H9 (cell line): ENCODE results near the gene PARVB. TPM values are rescaled to one million over a fixed set of nuclear protein-coding genes. Genes with fewer than 3 reads are reported as not detected.

ENCODE experiments used
- DNase-seq: peaks from one replicate; pipeline ENCODE4 v3.0.0-alpha.2; 2017
- H2AFZ ChIP-seq: one replicate; pipeline ENCODE4 v1.6.1; 2013; ENCODE audit warnings: mild to moderate bottlenecking, low read length, control low read depth, moderate library complexity
- H2AK5ac ChIP-seq: 2 replicates; pipeline ENCODE4 v1.6.1; 2013; ENCODE audit warnings: low read length, control low read depth, mixed read lengths; ENCODE audit not compliant: insufficient read length
- H2BK120ac ChIP-seq: one replicate; pipeline ENCODE4 v1.6.1; 2013; ENCODE audit warnings: low read depth, mild to moderate bottlenecking, low read length, control low read depth, inconsistent platforms; ENCODE audit not compliant: poor library complexity, severe bottlenecking
- H2BK12ac ChIP-seq: 2 replicates; pipeline ENCODE4 v1.6.1; 2013; ENCODE audit warnings: low read length, control low read depth, mixed read lengths, low read depth; ENCODE audit not compliant: insufficient read length
- H2BK15ac ChIP-seq: 2 replicates; pipeline ENCODE4 v1.6.1; 2013; ENCODE audit warnings: low read depth, low read length, control low read depth
- H2BK20ac ChIP-seq: one replicate; pipeline ENCODE4 v1.6.1; 2013; ENCODE audit warnings: low read depth, mild to moderate bottlenecking, low read length, control low read depth, inconsistent platforms; ENCODE audit not compliant: poor library complexity, severe bottlenecking
- H2BK5ac ChIP-seq: 2 replicates; pipeline ENCODE4 v1.6.1; 2013; ENCODE audit warnings: low read length, control low read depth, mixed read lengths; ENCODE audit not compliant: insufficient read length
- H3K14ac ChIP-seq: 2 replicates; pipeline ENCODE4 v1.6.1; 2013; ENCODE audit warnings: low read length, control low read depth; ENCODE audit not compliant: insufficient read depth
- H3K18ac ChIP-seq: 2 replicates; pipeline ENCODE4 v1.6.1; 2013; ENCODE audit warnings: low read depth, mild to moderate bottlenecking, mixed read lengths, low read length, control low read depth; ENCODE audit not compliant: insufficient read length
- H3K23ac ChIP-seq: 2 replicates; pipeline ENCODE4 v1.6.1; 2013; ENCODE audit warnings: low read length, control low read depth, mixed read lengths, low read depth; ENCODE audit not compliant: insufficient read length
- H3K23me2 ChIP-seq: 2 replicates; pipeline ENCODE4 v1.6.1; 2013; ENCODE audit warnings: low read depth, mild to moderate bottlenecking, mixed read lengths, low read length, control low read depth; ENCODE audit not compliant: insufficient read length, poor library complexity, severe bottlenecking
- H3K27ac ChIP-seq: 2 replicates; pipeline ENCODE4 v1.5.1; 2013; ENCODE audit warnings: low read length, control low read depth, mixed read lengths, low read depth; ENCODE audit not compliant: insufficient read length
- H3K27me3 ChIP-seq: 2 replicates; pipeline ENCODE4 v1.6.1; 2013; ENCODE audit warnings: low read length, control low read depth, inconsistent platforms; ENCODE audit not compliant: insufficient read depth
- H3K4ac ChIP-seq: 2 replicates; pipeline ENCODE4 v1.6.1; 2013; ENCODE audit warnings: low read depth, mild to moderate bottlenecking, control low read depth, inconsistent platforms, low read length, moderate library complexity
- H3K4me1 ChIP-seq: 2 replicates; pipeline ENCODE4 v1.6.1; 2013; ENCODE audit warnings: low read length, control low read depth, inconsistent platforms; ENCODE audit not compliant: insufficient read depth
- H3K4me2 ChIP-seq: 2 replicates; pipeline ENCODE4 v1.6.1; 2013; ENCODE audit warnings: low read length, control low read depth, mixed read lengths; ENCODE audit not compliant: insufficient read length, insufficient read depth
- H3K56ac ChIP-seq: 2 replicates; pipeline ENCODE4 v1.6.1; 2013; ENCODE audit warnings: low read depth, mild to moderate bottlenecking, mixed read lengths, low read length, control low read depth; ENCODE audit not compliant: insufficient read length
- H3K79me1 ChIP-seq: 2 replicates; pipeline ENCODE4 v1.6.1; 2013; ENCODE audit warnings: low read depth, mild to moderate bottlenecking, moderate library complexity, low read length, control low read depth, inconsistent platforms; ENCODE audit not compliant: insufficient read depth, poor library complexity, severe bottlenecking
- H3K79me2 ChIP-seq: 2 replicates; pipeline ENCODE4 v1.6.1; 2013; ENCODE audit warnings: low read length, control low read depth, inconsistent platforms; ENCODE audit not compliant: insufficient read depth
- H3K9ac ChIP-seq: 2 replicates; pipeline ENCODE4 v1.6.1; 2013; ENCODE audit warnings: low read length, control low read depth, mixed read lengths; ENCODE audit not compliant: insufficient read length; ENCODE audit errors: extremely low read depth
- H3K9me3 ChIP-seq: one replicate; pipeline ENCODE4 v1.6.1; 2013; ENCODE audit warnings: low read depth, low read length, inconsistent platforms; ENCODE audit not compliant: control insufficient read depth
- H3T11ph ChIP-seq: one replicate; pipeline ENCODE4 v1.6.1; 2013; ENCODE audit warnings: mild to moderate bottlenecking, low read length, control low read depth, inconsistent platforms
- H4K20me1 ChIP-seq: one replicate; pipeline ENCODE4 v1.6.1; 2013; ENCODE audit not compliant: control insufficient read depth, insufficient read length, insufficient read depth
- H4K5ac ChIP-seq: 2 replicates; pipeline ENCODE4 v1.6.1; 2013; ENCODE audit warnings: low read depth, mild to moderate bottlenecking, mixed read lengths, low read length, control low read depth; ENCODE audit not compliant: insufficient read length
- H4K8ac ChIP-seq: replicated peaks from 2 replicates; pipeline ENCODE4 v1.6.1; 2013; ENCODE audit warnings: low read length, control low read depth, mixed read lengths, low read depth; ENCODE audit not compliant: insufficient read length
- H4K91ac ChIP-seq: 2 replicates; pipeline ENCODE4 v1.6.1; 2013; ENCODE audit warnings: low read depth, mild to moderate bottlenecking, moderate library complexity, mixed read lengths, low read length, control low read depth; ENCODE audit not compliant: insufficient read length
- H3K27ac Mint-ChIP-seq, 3 experiments: 2 replicates in 2 of 3; 3 replicates in 1 of 3; pipeline ENCODE4 v1.8.0; 2020 to 2021; ENCODE audit warnings: mixed read lengths in 3 of 3, mild to moderate bottlenecking in 1 of 3, moderate library complexity in 1 of 3
- H3K27me3 Mint-ChIP-seq: 2 replicates; pipeline ENCODE4 v1.8.0; 2021; ENCODE audit warnings: low read depth, mild to moderate bottlenecking, moderate library complexity, mixed read lengths
- H3K36me3 Mint-ChIP-seq, 3 experiments: 2 replicates in 2 of 3; 3 replicates in 1 of 3; pipeline ENCODE4 v1.8.0; 2020 to 2021; ENCODE audit warnings: low read depth in 3 of 3, mixed read lengths in 3 of 3; ENCODE audit not compliant: insufficient read depth in 1 of 3
- H3K4me1 Mint-ChIP-seq, 2 experiments: 2 replicates each; pipeline ENCODE4 v1.8.0; 2020; ENCODE audit warnings: mixed read lengths in 2 of 2
- H3K4me3 Mint-ChIP-seq, 2 experiments: 2 replicates in 1 of 2; 3 replicates in 1 of 2; pipeline ENCODE4 v1.8.0; 2020 to 2021; ENCODE audit warnings: mild to moderate bottlenecking in 2 of 2, mixed read lengths in 2 of 2, moderate library complexity in 1 of 2
- H3K9me3 Mint-ChIP-seq, 2 experiments: 2 replicates in 1 of 2; 3 replicates in 1 of 2; pipeline ENCODE4 v1.8.0; 2020; ENCODE audit warnings: mild to moderate bottlenecking in 2 of 2, mixed read lengths in 2 of 2, moderate library complexity in 1 of 2
- CTCF ChIP-seq: fragments of 200-600 bp; sonication (generic); conservative IDR thresholded peaks from 3 replicates; pipeline ENCODE4 v1.8.0; 2021; ENCODE audit warnings: antibody characterized with exemption, mild to moderate bottlenecking
- WGBS: extraction: QIAGEN DNeasy Blood & Tissue Kit; methylation state at CpG from one replicate; pipeline ENCODE4 v1.1.7; 2013; ENCODE audit warnings: missing lambda C conversion rate, low lambda C conversion rate, mixed read lengths; ENCODE audit not compliant: insufficient read length; ENCODE audit errors: extremely low coverage; 5-methylcytosine and 5-hydroxymethylcytosine counted together
- total RNA-seq: library from RNA; stranded (reverse); gene quantifications from 2 replicates; pipeline ENCODE4 v1.2.1, GENCODE V29; 2021

Gene PARVB
- total RNA-seq, 1 experiment from 2014 or later, result 15.6 TPM

GRCh38 chr22:44207981-44208317 is 183.8 kb downstream of the PARVB start:
- Histone ChIP-seq H3K23me2 (no peaks in the 10 kb centered on the region), H3K4ac (no peak overlapping the region), H2BK15ac (no peak overlapping the region), H3T11ph (no peak overlapping the region), H3K18ac (no peak overlapping the region), H2AK5ac (no peak overlapping the region), H3K27me3 (no peaks in the 10 kb centered on the region), H3K14ac (no peak overlapping the region), H2AFZ (no peak overlapping the region), H3K79me2 (no peaks in the 10 kb centered on the region), H3K27ac (no peak overlapping the region), H4K20me1 (no peaks in the 10 kb centered on the region), H4K8ac (no peak overlapping the region), H3K56ac (no peak overlapping the region), H4K91ac (no peak overlapping the region), H2BK5ac (no peak overlapping the region), H3K9ac (no peak overlapping the region), H4K5ac (no peak overlapping the region), H2BK120ac (no peak overlapping the region), H3K4me2 (no peak overlapping the region), H3K9me3 (no peaks in the 10 kb centered on the region), H3K4me1 (no peaks in the 10 kb centered on the region), H3K79me1 (no peaks in the 10 kb centered on the region), H2BK20ac (no peak overlapping the region), H2BK12ac (no peak overlapping the region), H3K23ac (no peak overlapping the region)
- no CpG with 5 or more reads among the region's 4 CpGs for WGBS
- Mint-ChIP-seq H3K9me3 (peaks cover 0 to 11% of the 10 kb centered on the region in 2 experiments; a peak in 3 of 5 replicates), H3K36me3 (peaks cover 0 to 3% (median 0%) of the 10 kb centered on the region in 3 experiments; a peak in 2 of 7 replicates), H3K27ac (no peak overlapping the region), H3K4me1 (peaks cover 0 to 4% of the 10 kb centered on the region in 2 experiments; a peak in 2 of 4 replicates), H3K4me3 (no peak overlapping the region), H3K27me3 (peaks cover 13% of the 10 kb centered on the region)
- no peak for DNase-seq
- no peak for TF ChIP-seq CTCF
